CD4-positive, CD25-positive, alpha-beta regulatory T cell (primary cell): ENCODE measurements around the gene RGL1. TPM values are rescaled to one million over a fixed set of nuclear protein-coding genes. Genes with fewer than 3 reads are reported as not detected.

ENCODE experiments used
- ATAC-seq, 2 donors: fragments of 150-1000 bp; cut with Tn5 transposase; one replicate each; pipeline ENCODE4 v1.10.0; 2021; ENCODE audit warnings: low read depth in 2 of 2, moderate number of reproducible peaks in 2 of 2, moderate library complexity in 1 of 2
- DNase-seq, 3 donors: peaks; one replicate each; pipeline versions ENCODE4 v3.0.0 to v3.0.0-alpha.2; 2012 to 2022; ENCODE audit warnings: mixed read lengths in 1 of 3
- H3K27ac ChIP-seq: one replicate; pipeline ENCODE4 v1.7.0; 2013; ENCODE audit warnings: mild to moderate bottlenecking, low read length; ENCODE audit not compliant: insufficient read depth, poor library complexity, severe bottlenecking
- H3K27me3 ChIP-seq: one replicate; pipeline ENCODE4 v1.7.0; 2013; ENCODE audit warnings: low read length; ENCODE audit not compliant: control insufficient read depth, insufficient read depth
- H3K36me3 ChIP-seq: one replicate; pipeline ENCODE4 v1.7.0; 2013; ENCODE audit warnings: mild to moderate bottlenecking, low read length, moderate library complexity; ENCODE audit not compliant: control insufficient read depth, insufficient read depth
- H3K4me1 ChIP-seq: 2 replicates; pipeline ENCODE4 v1.7.0; 2013; ENCODE audit warnings: mild to moderate bottlenecking, low read length; ENCODE audit not compliant: insufficient read depth, control insufficient read depth, poor library complexity, severe bottlenecking
- H3K4me3 ChIP-seq: one replicate; pipeline ENCODE4 v1.7.0; 2013; ENCODE audit warnings: low read depth, mild to moderate bottlenecking, low read length, moderate library complexity
- H3K9me3 ChIP-seq, 2 experiments: 1 replicate in 1 of 2; 2 replicates in 1 of 2; pipeline ENCODE4 v1.7.0; 2013; ENCODE audit warnings: low read length in 2 of 2, mild to moderate bottlenecking in 1 of 2, moderate library complexity in 1 of 2; ENCODE audit not compliant: control insufficient read depth in 2 of 2
- H3K27ac Mint-ChIP-seq, 3 donors: one replicate each; pipeline ENCODE4 v1.8.0; 2020 to 2022; ENCODE audit warnings: mild to moderate bottlenecking in 3 of 3, mixed read lengths in 3 of 3, moderate library complexity in 2 of 3
- H3K27me3 Mint-ChIP-seq: one replicate; pipeline ENCODE4 v1.8.0; 2022; ENCODE audit warnings: mild to moderate bottlenecking, mixed read lengths
- H3K36me3 Mint-ChIP-seq: one replicate; pipeline ENCODE4 v1.8.0; 2020; ENCODE audit warnings: mixed read lengths
- H3K4me1 Mint-ChIP-seq, 4 donors: one replicate each; pipeline ENCODE4 v1.8.0; 2020 to 2022; ENCODE audit warnings: mixed read lengths in 4 of 4, mild to moderate bottlenecking in 1 of 4
- H3K4me3 Mint-ChIP-seq, 4 donors: one replicate each; pipeline ENCODE4 v1.8.0; 2020 to 2022; ENCODE audit warnings: mild to moderate bottlenecking in 4 of 4, mixed read lengths in 4 of 4, moderate library complexity in 3 of 4
- H3K9me3 Mint-ChIP-seq, 7 donors: one replicate each; pipeline ENCODE4 v1.8.0; 2020 to 2022; ENCODE audit warnings: mixed read lengths in 7 of 7, mild to moderate bottlenecking in 3 of 7, moderate library complexity in 2 of 7
- polyA plus RNA-seq, 4 donors: library from polyadenylated mRNA; unstranded; fragments of 300-500 nt; fragmentation: Illumina TruSeq; gene quantifications; one replicate each; pipeline ENCODE4 v1.2.3, GENCODE V29; 2021
- total RNA-seq: library from RNA; stranded (reverse); gene quantifications from one replicate; pipeline ENCODE4 v1.2.3, GENCODE V29; 2022

Gene RGL1
- total and polyA plus RNA-seq, 5 donors from 2014 or later: 1.4 to 2.8 (median 1.9) TPM

- Histone ChIP-seq H3K4me1 (peaks cover 12% of the 10 kb centered on the region), H3K27me3 (no peaks in the 10 kb centered on the region), H3K4me3 (no peak overlapping the region), H3K36me3 (peaks cover 2% of the 10 kb centered on the region), H3K27ac (no peak overlapping the region), H3K9me3 (no peaks in the 10 kb centered on the region)
- ATAC-seq (no peak), DNase-seq (no peak)
- peaks cover 7 to 51% (median 26%) of the 10 kb centered on the region in 4 donors for H3K4me1 Mint-ChIP-seq
- H3K4me3 Mint-ChIP-seq: no peak overlapping the region
- H3K27ac Mint-ChIP-seq: peak overlapping the region in 1 of 3 donors; percentile 4
- H3K27me3 Mint-ChIP-seq: no peaks in the 10 kb centered on the region
- peaks cover 11% of the 10 kb centered on the region for H3K36me3 Mint-ChIP-seq
- peaks cover 0 to 2% (median 0%) of the 10 kb centered on the region in 7 donors for H3K9me3 Mint-ChIP-seq
Observed at GRCh38 chr1:183893561-183894289, 88.8 kb downstream of the RGL1 start.

GRCh38 chr1:183894290-183894565 lies 89.3 kb downstream of the RGL1 start:
- H3K36me3 ChIP-seq: peaks cover 3% of the 10 kb centered on the region
- H3K27me3 ChIP-seq: no peaks in the 10 kb centered on the region
- H3K36me3 Mint-ChIP-seq: peaks cover 11% of the 10 kb centered on the region
- DNase-seq (no peak), ATAC-seq (no peak)
- H3K9me3 ChIP-seq: no peaks in the 10 kb centered on the region
- H3K4me3 Mint-ChIP-seq: no peak overlapping the region
- peaks cover 6 to 46% (median 21%) of the 10 kb centered on the region in 4 donors for H3K4me1 Mint-ChIP-seq
- H3K27ac Mint-ChIP-seq: no peak overlapping the region
- peaks cover 7% of the 10 kb centered on the region for H3K4me1 ChIP-seq
- peaks cover 0 to 2% (median 0%) of the 10 kb centered on the region in 7 donors for H3K9me3 Mint-ChIP-seq
- no peak overlapping the region for H3K4me3 ChIP-seq
- no peaks in the 10 kb centered on the region for H3K27me3 Mint-ChIP-seq
- H3K27ac ChIP-seq: no peak overlapping the region

- no peaks in the 10 kb centered on the region for H3K27me3 Mint-ChIP-seq
- no peak overlapping the region for H3K27ac ChIP-seq
- H3K4me1 ChIP-seq: no peaks in the 10 kb centered on the region
- H3K36me3 Mint-ChIP-seq: peaks cover 13% of the 10 kb centered on the region
- peaks cover 4 to 32% (median 10%) of the 10 kb centered on the region in 4 donors for H3K4me1 Mint-ChIP-seq
- H3K27me3 ChIP-seq: no peaks in the 10 kb centered on the region
- peaks cover 4% of the 10 kb centered on the region for H3K36me3 ChIP-seq
- DNase-seq (no peak), ATAC-seq (no peak)
- H3K27ac Mint-ChIP-seq: peak overlapping the region in 1 of 3 donors; percentile 4
- H3K4me3 ChIP-seq: no peak overlapping the region
- peak overlapping the region in 1 of 4 donors; percentile 45 for H3K4me3 Mint-ChIP-seq
- H3K9me3 Mint-ChIP-seq: peaks cover 0 to 2% (median 0%) of the 10 kb centered on the region in 7 donors
- no peaks in the 10 kb centered on the region for H3K9me3 ChIP-seq
Observed at GRCh38 chr1:183896466-183897048, 91.6 kb downstream of the RGL1 start.

- DNase-seq (no peak), ATAC-seq (no peak)
- Histone ChIP-seq H3K27me3 (no peaks in the 10 kb centered on the region), H3K9me3 (no peaks in the 10 kb centered on the region), H3K4me1 (no peaks in the 10 kb centered on the region), H3K27ac (no peak overlapping the region), H3K4me3 (no peak overlapping the region), H3K36me3 (peaks cover 4% of the 10 kb centered on the region)
- peaks cover 4 to 30% (median 9%) of the 10 kb centered on the region in 4 donors for H3K4me1 Mint-ChIP-seq
- H3K36me3 Mint-ChIP-seq: peaks cover 17% of the 10 kb centered on the region
- H3K4me3 Mint-ChIP-seq: no peak overlapping the region
- H3K27me3 Mint-ChIP-seq: no peaks in the 10 kb centered on the region
- H3K9me3 Mint-ChIP-seq: peaks cover 0 to 2% (median 0%) of the 10 kb centered on the region in 7 donors
- peak overlapping the region in 1 of 3 donors; percentile 29 for H3K27ac Mint-ChIP-seq
Observed at GRCh38 chr1:183898001-183898396, 93.1 kb downstream of the RGL1 start.

- ATAC-seq (no peak), DNase-seq (no peak)
- Histone ChIP-seq H3K27me3 (no peaks in the 10 kb centered on the region), H3K27ac (no peak overlapping the region), H3K4me3 (no peak overlapping the region), H3K4me1 (no peaks in the 10 kb centered on the region), H3K9me3 (no peaks in the 10 kb centered on the region), H3K36me3 (peaks cover 4% of the 10 kb centered on the region)
- Mint-ChIP-seq H3K4me3 (no peak overlapping the region), H3K27me3 (no peaks in the 10 kb centered on the region), H3K9me3 (peaks cover 0 to 2% (median 0%) of the 10 kb centered on the region in 7 donors), H3K4me1 (peaks cover 4 to 26% (median 8%) of the 10 kb centered on the region in 4 donors), H3K36me3 (peaks cover 17% of the 10 kb centered on the region), H3K27ac (peak overlapping the region in 1 of 3 donors; percentile 29)
Observed at GRCh38 chr1:183898610-183899009, 93.7 kb downstream of the RGL1 start.

GRCh38 chr1:183901748-183902330 lies 96.9 kb downstream of the RGL1 start:
- Histone ChIP-seq H3K36me3 (peaks cover 11% of the 10 kb centered on the region), H3K4me3 (no peak overlapping the region), H3K27ac (no peak overlapping the region), H3K4me1 (no peaks in the 10 kb centered on the region), H3K9me3 (no peaks in the 10 kb centered on the region), H3K27me3 (no peaks in the 10 kb centered on the region)
- H3K27ac Mint-ChIP-seq: no peak overlapping the region
- peaks cover 0 to 6% (median 1%) of the 10 kb centered on the region in 4 donors for H3K4me1 Mint-ChIP-seq
- no peaks in the 10 kb centered on the region for H3K27me3 Mint-ChIP-seq
- ATAC-seq (no peak), DNase-seq (no peak)
- peaks cover 0 to 2% (median 0%) of the 10 kb centered on the region in 7 donors for H3K9me3 Mint-ChIP-seq
- no peak overlapping the region for H3K4me3 Mint-ChIP-seq
- H3K36me3 Mint-ChIP-seq: peaks cover 20% of the 10 kb centered on the region

- H3K4me3 Mint-ChIP-seq: no peak overlapping the region
- ATAC-seq (no peak), DNase-seq (no peak)
- peaks cover 0 to under 1% (median 0%) of the 10 kb centered on the region in 7 donors for H3K9me3 Mint-ChIP-seq
- peaks cover 22% of the 10 kb centered on the region for H3K36me3 Mint-ChIP-seq
- Histone ChIP-seq H3K4me1 (no peaks in the 10 kb centered on the region), H3K27me3 (no peaks in the 10 kb centered on the region), H3K36me3 (peaks cover 11% of the 10 kb centered on the region), H3K27ac (no peak overlapping the region), H3K4me3 (no peak overlapping the region), H3K9me3 (no peaks in the 10 kb centered on the region)
- peaks cover 0 to 3% (median 0%) of the 10 kb centered on the region in 4 donors for H3K4me1 Mint-ChIP-seq
- H3K27ac Mint-ChIP-seq: no peak overlapping the region
- H3K27me3 Mint-ChIP-seq: no peaks in the 10 kb centered on the region
Observed at GRCh38 chr1:183903101-183903500, 98.2 kb downstream of the RGL1 start.
